Endothelial cell of umbilical vein (primary cell): ENCODE data around the gene GDF2. TPM values are rescaled to one million over a fixed set of nuclear protein-coding genes. Genes with fewer than 3 reads are reported as not detected.

Experiments used
- BruUV-seq: library from RNA; stranded (reverse); fragments of 400-500 nt; replicated peaks from 2 replicates; lab custom pipeline; 2021; lab: Mats Ljungman, UMichigan
- CTCF ChIA-PET: fragments of 300-600, 350-600 bp; sonication (Branson Sonifier 250); formaldehyde crosslinking; loops from one replicate; lab custom pipeline; 2021; ENCODE audit warnings: antibody characterized with exemption, inconsistent platforms; lab: Charles Lee
- POLR2A ChIA-PET: fragments of 300-600, 350-600 bp; sonication (Branson Sonifier 250); formaldehyde crosslinking; loops from one replicate; lab custom pipeline; 2021; ENCODE audit warnings: antibody characterized with exemption, inconsistent platforms; lab: Charles Lee
- DNase-seq: peaks from one replicate; pipeline ENCODE4 v3.0.0-alpha.2; 2011; ENCODE audit warnings: low read depth, low spot score
- FAIRE-seq: peaks from 2 replicates; lab custom pipeline; 2011; peaks lifted over from hg19 to GRCh38; lab: Jason Lieb, UNC
- H2AFZ ChIP-seq: 2 replicates; pipeline ENCODE4 v1.6.0; 2012; ENCODE audit warnings: low read depth, low read length, control low read depth, inconsistent platforms
- H3K27ac ChIP-seq: 2 replicates; pipeline ENCODE4 v1.5.1; 2011; ENCODE audit warnings: low read depth, mild to moderate bottlenecking, control low read depth, low read length, moderate library complexity; ENCODE audit not compliant: insufficient read depth
- H3K27me3 ChIP-seq, 2 experiments: 2 replicates each; pipeline versions ENCODE4 v1.6.0 to v1.6.1; 2011; ENCODE audit warnings: low read length in 2 of 2, mixed read lengths in 1 of 2; ENCODE audit not compliant: control insufficient read depth in 2 of 2, insufficient read depth in 2 of 2
- H3K36me3 ChIP-seq, 2 experiments: 2 replicates in 1 of 2; 3 replicates in 1 of 2; pipeline ENCODE4 v1.5.1; 2011; ENCODE audit warnings: low read length in 2 of 2, mild to moderate bottlenecking in 1 of 2, moderate library complexity in 1 of 2; ENCODE audit not compliant: control insufficient read depth in 2 of 2, insufficient read depth in 2 of 2; ENCODE audit errors: extremely low read depth in 1 of 2
- H3K4me1 ChIP-seq: 3 replicates; pipeline ENCODE4 v1.5.1; 2011; ENCODE audit warnings: mild to moderate bottlenecking, low read length; ENCODE audit not compliant: control insufficient read depth, insufficient read depth; ENCODE audit errors: extremely low read depth
- H3K4me2 ChIP-seq: 2 replicates; pipeline ENCODE4 v1.6.1; 2011; ENCODE audit warnings: low read length, control low read depth, mixed read lengths; ENCODE audit not compliant: insufficient read depth
- H3K4me3 ChIP-seq, 3 experiments: fragments of 200-600 bp in 1 of 3; sonication (generic), shearing (Covaris generic) in 1 of 3; replicated peaks in 1 of 3; 2 replicates each; pipeline ENCODE4 v1.5.1; 2011 to 2016; ENCODE audit warnings: control low read depth in 3 of 3, low read length in 3 of 3, mild to moderate bottlenecking in 2 of 3, inconsistent platforms in 1 of 3, low read depth in 1 of 3, moderate library complexity in 1 of 3; ENCODE audit not compliant: insufficient read depth in 1 of 3
- H3K79me2 ChIP-seq: 2 replicates; pipeline ENCODE4 v1.6.0; 2012; ENCODE audit warnings: low read length, inconsistent platforms; ENCODE audit not compliant: control insufficient read depth, insufficient read depth
- H3K9ac ChIP-seq: replicated peaks from 2 replicates; pipeline ENCODE3; 2011; ENCODE audit warnings: low read length, control low read depth; ENCODE audit not compliant: insufficient read depth; ENCODE audit errors: extremely low read depth
- H3K9me1 ChIP-seq: replicated peaks from 3 replicates; pipeline ENCODE4 v1.6.0; 2011; ENCODE audit warnings: mild to moderate bottlenecking, low read length; ENCODE audit not compliant: control insufficient read depth, insufficient read depth; ENCODE audit errors: extremely low read depth
- H3K9me3 ChIP-seq: replicated peaks from 2 replicates; pipeline ENCODE4 v1.5.1; 2012; ENCODE audit warnings: low read length, inconsistent platforms; ENCODE audit not compliant: control insufficient read depth, insufficient read depth
- H4K20me1 ChIP-seq: replicated peaks from 2 replicates; pipeline ENCODE3; 2011; ENCODE audit warnings: mild to moderate bottlenecking, low read length; ENCODE audit not compliant: control insufficient read depth, insufficient read depth; ENCODE audit errors: extremely low read depth
- EZH2 ChIP-seq: IDR thresholded peaks from 2 replicates; pipeline ENCODE4 v1.6.1; 2012; ENCODE audit warnings: borderline replicate concordance, low read depth, mild to moderate bottlenecking, moderate library complexity, low read length, inconsistent platforms; ENCODE audit not compliant: severe bottlenecking
- FOS ChIP-seq: IDR thresholded peaks from 2 replicates; pipeline ENCODE4 v1.6.1; 2011; ENCODE audit warnings: mild to moderate bottlenecking, low read length, moderate library complexity, borderline replicate concordance; ENCODE audit not compliant: insufficient read depth
- GATA2 ChIP-seq: IDR thresholded peaks from 2 replicates; pipeline ENCODE4 v1.7.0; 2011; ENCODE audit warnings: low read depth, mild to moderate bottlenecking, moderate library complexity, mixed read lengths, low read length; ENCODE audit not compliant: insufficient read length, insufficient read depth
- JUN ChIP-seq: IDR thresholded peaks from 2 replicates; pipeline ENCODE4 v1.6.1; 2011; ENCODE audit warnings: borderline replicate concordance, low read depth; ENCODE audit not compliant: insufficient read length, insufficient read depth
- MYC ChIP-seq: IDR thresholded peaks from one replicate; pipeline ENCODE4 v1.6.1; 2011; ENCODE audit warnings: mild to moderate bottlenecking, low read depth, low read length
- POLR2A ChIP-seq: IDR thresholded peaks from 2 replicates; pipeline ENCODE4 v1.6.1; 2012; ENCODE audit warnings: low read depth, mild to moderate bottlenecking, control low read depth, low read length
- POLR2AphosphoS5 ChIP-seq: IDR thresholded peaks from 2 replicates; pipeline ENCODE4 v1.6.1; 2012; ENCODE audit warnings: low read depth, mild to moderate bottlenecking, control low read depth, low read length, moderate library complexity; ENCODE audit not compliant: insufficient read depth
- dilution Hi-C: fragments of 300-500 bp; cut with MboI; formaldehyde crosslinking; loops from one replicate; pipeline ENCODE4 v1.15.0; 2019; ENCODE audit warnings: low sequenced_read_pairs; ENCODE audit not compliant: extremely low pct_ligation_motif_present
- intact Hi-C: fragments of 100-400 bp; cut with micrococcal nuclease; formaldehyde crosslinking; loops from one replicate; pipeline ENCODE4 v1.10.0; 2022
- polyA plus RNA-seq, 4 experiments: library from polyadenylated mRNA; depleted of rRNA in 3 of 4; stranded (reverse) in 3 of 4; unstranded in 1 of 4; fragments of >200 nt; gene quantifications; 2 replicates each; pipeline versions ENCODE4 v1.2.1 to v1.2.3, GENCODE V29; 2011 to 2012; ENCODE audit warnings: missing spikeins in 1 of 4
- total RNA-seq: library from RNA; stranded (reverse); gene quantifications from 2 replicates; pipeline ENCODE4 v1.2.3, GENCODE V29; 2021
- TF ChIP-seq, protein P1 (sequence below), 2 donors: IDR thresholded peaks; 1 replicate in 1 of 2; 2 replicates in 1 of 2; pipeline ENCODE4 v1.5.1; 2011; ENCODE audit warnings: low read length in 2 of 2, mild to moderate bottlenecking in 2 of 2, moderate library complexity in 2 of 2, control low read depth in 1 of 2, inconsistent platforms in 1 of 2, low read depth in 1 of 2; ENCODE audit not compliant: insufficient read depth in 1 of 2; ENCODE audit errors: extremely low read depth in 1 of 2
- TF ChIP-seq, protein P2 (sequence below): IDR thresholded peaks from 2 replicates; pipeline ENCODE4 v1.6.1; 2011; ENCODE audit not compliant: insufficient read depth, insufficient read length

GDF2 gene
- total and polyA plus RNA-seq, 2 donors (not counting 3 experiments of a cell fraction or from before 2014, with no cell fraction given) = not detected

DNA sequence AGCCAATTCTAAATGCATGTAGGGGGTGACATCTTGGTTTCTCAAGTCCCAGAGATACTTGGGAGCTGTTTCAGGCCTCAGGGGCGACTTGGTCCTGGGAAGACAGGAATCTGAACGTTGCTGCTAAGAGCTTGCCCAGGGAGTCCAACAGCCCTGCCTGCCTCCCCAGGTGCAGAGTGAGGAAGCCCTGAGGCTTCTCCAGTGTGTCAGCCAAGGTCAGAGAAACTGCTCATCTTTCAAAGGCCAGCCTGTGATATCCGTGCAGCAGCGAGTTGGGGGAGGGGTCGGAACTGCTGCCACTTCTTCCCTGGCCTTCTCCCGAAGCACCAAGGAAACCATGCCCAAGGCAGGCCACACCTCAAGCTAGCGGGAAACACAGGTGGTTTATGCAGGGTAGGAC lies 9.7 kb downstream of the GDF2 start:
- dilution Hi-C loops = no loop called here
- H3K4me3 ChIP-seq = no peak overlapping the region
- no peaks in the 10 kb centered on the region for H4K20me1 ChIP-seq
- no peaks in the 10 kb centered on the region for H3K36me3 ChIP-seq
- no peak for FAIRE-seq
- ChIA-PET POLR2A (no interaction called here), CTCF (interaction anchor here (1.4 kb wide), 1 partner anchor 284 kb away, joined by 3 read pairs; no protein-coding TSS in a partner anchor)
- no TSS peak for BruUV-seq
- H2AFZ ChIP-seq = no peak overlapping the region
- no peaks in the 10 kb centered on the region for H3K9me1 ChIP-seq
- DNase-seq = no peak
- no peak overlapping the region for H3K9ac ChIP-seq
- H3K27me3 ChIP-seq = peaks cover 0 to under 1% of the 10 kb centered on the region in 2 experiments
- no peak overlapping the region for H3K27ac ChIP-seq
- TF ChIP-seq GATA2 (no peak), JUN (no peak), FOS (no peak), MYC (no peak), EZH2 (no peak), POLR2AphosphoS5 (no peak), POLR2A (no peak)
- TF ChIP-seq, protein P1, sequence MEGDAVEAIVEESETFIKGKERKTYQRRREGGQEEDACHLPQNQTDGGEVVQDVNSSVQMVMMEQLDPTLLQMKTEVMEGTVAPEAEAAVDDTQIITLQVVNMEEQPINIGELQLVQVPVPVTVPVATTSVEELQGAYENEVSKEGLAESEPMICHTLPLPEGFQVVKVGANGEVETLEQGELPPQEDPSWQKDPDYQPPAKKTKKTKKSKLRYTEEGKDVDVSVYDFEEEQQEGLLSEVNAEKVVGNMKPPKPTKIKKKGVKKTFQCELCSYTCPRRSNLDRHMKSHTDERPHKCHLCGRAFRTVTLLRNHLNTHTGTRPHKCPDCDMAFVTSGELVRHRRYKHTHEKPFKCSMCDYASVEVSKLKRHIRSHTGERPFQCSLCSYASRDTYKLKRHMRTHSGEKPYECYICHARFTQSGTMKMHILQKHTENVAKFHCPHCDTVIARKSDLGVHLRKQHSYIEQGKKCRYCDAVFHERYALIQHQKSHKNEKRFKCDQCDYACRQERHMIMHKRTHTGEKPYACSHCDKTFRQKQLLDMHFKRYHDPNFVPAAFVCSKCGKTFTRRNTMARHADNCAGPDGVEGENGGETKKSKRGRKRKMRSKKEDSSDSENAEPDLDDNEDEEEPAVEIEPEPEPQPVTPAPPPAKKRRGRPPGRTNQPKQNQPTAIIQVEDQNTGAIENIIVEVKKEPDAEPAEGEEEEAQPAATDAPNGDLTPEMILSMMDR (IDR thresholded peaks at IDR 0.05; ENCODE audit: extremely low read depth in 1 of 2, insufficient read depth in 1 of 2, low read depth in 1 of 2, low read length in 2 of 2) = no peak
- TF ChIP-seq, protein P2, sequence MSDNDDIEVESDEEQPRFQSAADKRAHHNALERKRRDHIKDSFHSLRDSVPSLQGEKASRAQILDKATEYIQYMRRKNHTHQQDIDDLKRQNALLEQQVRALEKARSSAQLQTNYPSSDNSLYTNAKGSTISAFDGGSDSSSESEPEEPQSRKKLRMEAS = no peak
- H3K79me2 ChIP-seq = no peaks in the 10 kb centered on the region
- H3K4me1 ChIP-seq = no peaks in the 10 kb centered on the region
- no peaks in the 10 kb centered on the region for H3K9me3 ChIP-seq
- intact Hi-C loops = no loop called here
- H3K4me2 ChIP-seq = no peak overlapping the region
